ENCODE results near the gene ATF5.

ATF5 gene

DNA sequence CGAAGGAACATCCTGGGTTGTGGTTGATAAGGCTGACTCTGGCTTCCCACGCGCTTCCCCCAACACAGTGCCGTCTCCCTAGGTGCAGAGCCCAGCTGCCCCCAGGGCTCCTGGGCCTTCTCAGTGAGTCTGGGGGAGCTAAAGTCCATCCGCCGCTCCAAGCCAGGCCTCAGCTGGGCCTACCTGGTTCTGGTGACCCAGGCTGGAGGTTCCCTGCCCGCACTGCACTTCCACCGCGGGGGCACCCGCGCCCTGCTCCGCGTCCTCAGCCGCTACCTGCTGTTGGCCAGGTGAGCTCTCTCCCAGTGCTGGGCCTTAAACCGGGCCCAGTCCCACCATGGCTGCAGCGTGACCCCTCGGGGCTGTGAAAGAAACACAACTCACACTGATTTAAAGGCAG lies 47.8 kb upstream of the ATF5 start:
- TF ChIP-seq, protein P1, sequence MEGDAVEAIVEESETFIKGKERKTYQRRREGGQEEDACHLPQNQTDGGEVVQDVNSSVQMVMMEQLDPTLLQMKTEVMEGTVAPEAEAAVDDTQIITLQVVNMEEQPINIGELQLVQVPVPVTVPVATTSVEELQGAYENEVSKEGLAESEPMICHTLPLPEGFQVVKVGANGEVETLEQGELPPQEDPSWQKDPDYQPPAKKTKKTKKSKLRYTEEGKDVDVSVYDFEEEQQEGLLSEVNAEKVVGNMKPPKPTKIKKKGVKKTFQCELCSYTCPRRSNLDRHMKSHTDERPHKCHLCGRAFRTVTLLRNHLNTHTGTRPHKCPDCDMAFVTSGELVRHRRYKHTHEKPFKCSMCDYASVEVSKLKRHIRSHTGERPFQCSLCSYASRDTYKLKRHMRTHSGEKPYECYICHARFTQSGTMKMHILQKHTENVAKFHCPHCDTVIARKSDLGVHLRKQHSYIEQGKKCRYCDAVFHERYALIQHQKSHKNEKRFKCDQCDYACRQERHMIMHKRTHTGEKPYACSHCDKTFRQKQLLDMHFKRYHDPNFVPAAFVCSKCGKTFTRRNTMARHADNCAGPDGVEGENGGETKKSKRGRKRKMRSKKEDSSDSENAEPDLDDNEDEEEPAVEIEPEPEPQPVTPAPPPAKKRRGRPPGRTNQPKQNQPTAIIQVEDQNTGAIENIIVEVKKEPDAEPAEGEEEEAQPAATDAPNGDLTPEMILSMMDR (IDR thresholded peaks at IDR 0.05; ENCODE audit: insufficient read depth, low read length, poor library complexity, severe bottlenecking) = no peak
- no peak for TF ChIP-seq EZH2phosphoT487 (conservative IDR thresholded peaks at IDR 0.05; ENCODE audit: low read length)
- Histone ChIP-seq H3K4me2 (ENCODE audit: low read depth, low read length, poor library complexity, severe bottlenecking) (no peak overlapping the region), H3K36me3 (ENCODE audit: low read length) (peaks cover 8% of the 10 kb centered on the region; the same call in 1 of the 2 replicates), H4K20me1 (ENCODE audit: low read depth, low read length) (no peaks in the 10 kb centered on the region), H3K4me3 (ENCODE audit: insufficient read depth, low read length, poor library complexity, severe bottlenecking) (no peak overlapping the region), H3K9me3 (ENCODE audit: insufficient read depth, low read length) (no peaks in the 10 kb centered on the region), H3K27me3 (ENCODE audit: low read length) (no peaks in the 10 kb centered on the region), H3K27ac (ENCODE audit: low read depth, low read length) (no peak overlapping the region), H3K9ac (ENCODE audit: low read length) (no peak overlapping the region), H3K79me2 (ENCODE audit: insufficient read depth, low read length) (no peaks in the 10 kb centered on the region), H3K9me2 (replicated peaks; ENCODE audit: insufficient read depth, low read length) (no peaks in the 10 kb centered on the region), H3F3A (ENCODE audit: insufficient read depth) (peaks cover 1% of the 10 kb centered on the region; the same call in 1 of the 2 replicates), H2AFZ (ENCODE audit: low read depth, low read length, severe bottlenecking) (no peak overlapping the region)

DNA sequence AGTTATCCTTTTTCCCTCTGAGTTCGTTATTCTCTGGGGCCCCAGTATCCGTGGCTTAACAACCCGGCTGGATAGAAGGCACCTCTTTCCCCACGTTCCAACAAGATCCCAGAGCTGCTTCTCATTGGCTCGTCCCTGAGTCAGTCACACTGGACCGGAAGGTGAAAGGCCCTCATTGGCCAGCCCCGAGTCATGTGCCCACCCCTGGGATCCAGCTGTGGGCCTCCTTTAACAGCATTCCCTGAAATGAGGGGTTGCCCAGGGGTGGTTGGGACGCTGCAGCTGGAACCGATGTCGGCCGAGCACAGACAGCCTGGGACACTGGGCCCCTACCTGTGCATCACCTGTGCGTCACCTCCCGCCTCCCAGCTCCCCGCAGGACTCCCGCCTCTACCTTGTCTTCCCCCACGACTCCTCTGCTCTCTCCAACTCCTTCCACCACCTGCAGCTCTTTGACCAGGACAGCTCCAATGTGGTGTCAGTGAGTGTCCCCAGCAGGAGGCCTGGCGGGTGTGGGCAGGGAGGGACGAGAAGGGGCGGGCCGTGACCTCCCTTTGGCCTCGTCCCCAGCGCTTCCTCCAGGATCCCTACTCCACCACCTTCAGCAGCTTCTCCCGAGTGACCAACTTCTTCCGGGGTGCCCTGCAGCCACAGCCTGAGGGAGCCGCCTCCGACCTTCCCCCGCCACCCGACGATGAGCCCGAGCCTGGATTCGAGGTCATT lies 47.2 kb upstream of the ATF5 start:
- H3K4me2 ChIP-seq (ENCODE audit: low read depth, low read length, poor library complexity, severe bottlenecking) = no peak overlapping the region
- H3K36me3 ChIP-seq (ENCODE audit: low read length) = peaks cover 8% of the 10 kb centered on the region; the same call in 1 of the 2 replicates
- H3K27me3 ChIP-seq (ENCODE audit: low read length) = no peaks in the 10 kb centered on the region
- peaks cover 7% of the 10 kb centered on the region; the same call in 1 of the 2 replicates for H3F3A ChIP-seq (ENCODE audit: insufficient read depth)
- H3K4me3 ChIP-seq (ENCODE audit: insufficient read depth, low read length, poor library complexity, severe bottlenecking) = no peak overlapping the region
- H3K27ac ChIP-seq (ENCODE audit: low read depth, low read length) = no peak overlapping the region
- no peak overlapping the region for H3K9ac ChIP-seq (ENCODE audit: low read length)
- no peaks in the 10 kb centered on the region for H3K9me3 ChIP-seq (ENCODE audit: insufficient read depth, low read length)
- H3K79me2 ChIP-seq (ENCODE audit: insufficient read depth, low read length) = no peaks in the 10 kb centered on the region
- no peak overlapping the region for H2AFZ ChIP-seq (ENCODE audit: low read depth, low read length, severe bottlenecking)
- no peaks in the 10 kb centered on the region for H4K20me1 ChIP-seq (ENCODE audit: low read depth, low read length)
- no peaks in the 10 kb centered on the region for H3K9me2 ChIP-seq (replicated peaks; ENCODE audit: insufficient read depth, low read length)
- TF ChIP-seq, protein P1 (IDR thresholded peaks at IDR 0.05; ENCODE audit: insufficient read depth, low read length, poor library complexity, severe bottlenecking) = no peak
- no peak for TF ChIP-seq EZH2phosphoT487 (conservative IDR thresholded peaks at IDR 0.05; ENCODE audit: low read length)

DNA sequence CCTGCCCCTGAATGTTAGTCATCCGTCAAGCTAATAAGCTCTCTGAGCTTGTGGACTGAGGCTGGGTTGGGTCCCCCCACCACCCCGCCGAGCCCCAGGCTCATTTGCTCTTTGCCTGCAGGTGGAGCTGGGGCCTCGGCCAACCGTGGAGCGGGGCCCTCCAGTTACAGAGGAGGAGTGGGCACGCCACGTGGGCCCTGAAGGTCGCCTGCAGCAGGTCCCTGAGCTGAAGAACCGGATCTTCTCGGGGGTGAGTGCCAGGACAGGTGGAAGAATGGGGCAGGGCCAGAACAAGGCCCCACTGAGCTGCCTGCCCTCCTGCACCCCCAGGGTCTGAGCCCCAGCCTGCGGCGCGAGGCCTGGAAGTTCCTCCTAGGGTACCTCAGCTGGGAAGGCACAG lies 46.4 kb upstream of the ATF5 start:
- H3K9me2 ChIP-seq (replicated peaks; ENCODE audit: insufficient read depth, low read length) = no peaks in the 10 kb centered on the region
- peaks cover 8% of the 10 kb centered on the region; the same call in 1 of the 2 replicates for H3K36me3 ChIP-seq (ENCODE audit: low read length)
- no peak overlapping the region for H3K9ac ChIP-seq (ENCODE audit: low read length)

More for the DNA sequence above, 46.4 kb upstream of the ATF5 start:
- no peaks in the 10 kb centered on the region for H3K79me2 ChIP-seq (ENCODE audit: insufficient read depth, low read length)
- H3K27me3 ChIP-seq (ENCODE audit: low read length) = no peaks in the 10 kb centered on the region
- H3F3A ChIP-seq (ENCODE audit: insufficient read depth) = peaks cover 7% of the 10 kb centered on the region; the same call in 1 of the 2 replicates
- TF ChIP-seq, protein P1 (IDR thresholded peaks at IDR 0.05; ENCODE audit: insufficient read depth, low read length, poor library complexity, severe bottlenecking) = no peak
- TF ChIP-seq EZH2phosphoT487 (conservative IDR thresholded peaks at IDR 0.05; ENCODE audit: low read length) = no peak
- H3K4me2 ChIP-seq (ENCODE audit: low read depth, low read length, poor library complexity, severe bottlenecking) = no peak overlapping the region
- H4K20me1 ChIP-seq (ENCODE audit: low read depth, low read length) = no peaks in the 10 kb centered on the region
- no peak overlapping the region for H3K27ac ChIP-seq (ENCODE audit: low read depth, low read length)
- no peak overlapping the region for H3K4me3 ChIP-seq (ENCODE audit: insufficient read depth, low read length, poor library complexity, severe bottlenecking)
- no peak overlapping the region for H2AFZ ChIP-seq (ENCODE audit: low read depth, low read length, severe bottlenecking)
- no peaks in the 10 kb centered on the region for H3K9me3 ChIP-seq (ENCODE audit: insufficient read depth, low read length)

Measured in SU-DHL-6 (cell line).